Amniotic stem cell (primary cell): ENCODE measurements around the gene TP53TG5.

ENCODE experiments used
- DNase-seq: peaks from one replicate; lab custom pipeline; 2025; lab: John Stamatoyannopoulos, UW

The TP53TG5 gene

GRCh38 chr20:45405571-45406259 is 27.6 kb upstream of the TP53TG5 start:
- DNase-seq, result no peak

GRCh38 chr20:45404438-45404837 is 26.3 kb upstream of the TP53TG5 start:
- no peak for DNase-seq

- DNase-seq, result no peak
Observed at GRCh38 chr20:45402946-45403345, 24.8 kb upstream of the TP53TG5 start.

GRCh38 chr20:45400346-45401031 is 22.4 kb upstream of the TP53TG5 start:
- DNase-seq, result no peak

- DNase-seq, result no peak
Observed at GRCh38 chr20:45399018-45399417, 20.9 kb upstream of the TP53TG5 start.

- no peak for DNase-seq
Observed at GRCh38 chr20:45395114-45395415, 16.9 kb upstream of the TP53TG5 start.

GRCh38 chr20:45394221-45395113 is 16.3 kb upstream of the TP53TG5 start:
- no peak for DNase-seq

GRCh38 chr20:45392733-45393132 is 14.6 kb upstream of the TP53TG5 start:
- no peak for DNase-seq

GRCh38 chr20:45391559-45391958 is 13.4 kb upstream of the TP53TG5 start:
- no peak for DNase-seq

GRCh38 chr20:45390931-45391330 is 12.8 kb upstream of the TP53TG5 start:
- DNase-seq, result no peak

GRCh38 chr20:45387274-45387673 is 9.1 kb upstream of the TP53TG5 start:
- DNase-seq, result no peak

- DNase-seq, result no peak
Observed at GRCh38 chr20:45377269-45377668, 856 bp downstream of the TP53TG5 start.

GRCh38 chr20:45374966-45375365 is 3.2 kb downstream of the TP53TG5 start:
- no peak for DNase-seq

- DNase-seq, result no peak
Observed at GRCh38 chr20:45374101-45374467, 4.0 kb downstream of the TP53TG5 start.

- DNase-seq, result peak; percentile 40
Observed at GRCh38 chr20:45373353-45374100, 4.6 kb downstream of the TP53TG5 start.

GRCh38 chr20:45372646-45373352 is 5.3 kb downstream of the TP53TG5 start:
- no peak for DNase-seq

GRCh38 chr20:45372241-45372640 is 5.9 kb downstream of the TP53TG5 start:
- no peak for DNase-seq

GRCh38 chr20:45370571-45371160 is 7.5 kb downstream of the TP53TG5 start:
- no peak for DNase-seq

GRCh38 chr20:45368221-45368980 is 9.7 kb downstream of the TP53TG5 start:
- DNase-seq, result no peak

GRCh38 chr20:45367126-45367525 is 11.0 kb downstream of the TP53TG5 start:
- DNase-seq, result no peak
